Activated CD8-positive, alpha-beta memory T cell treated with anti-CD3 and anti-CD28 coated beads, Interleukin-2, amount 50 U/mL, for 24 hours (primary cell): ENCODE results near the gene P4HA2.

Source experiments
- DNase-seq: peaks from one replicate; pipeline ENCODE4 v3.0.0-alpha.2; 2020; ENCODE audit errors: extremely low read depth

Gene P4HA2

DNA sequence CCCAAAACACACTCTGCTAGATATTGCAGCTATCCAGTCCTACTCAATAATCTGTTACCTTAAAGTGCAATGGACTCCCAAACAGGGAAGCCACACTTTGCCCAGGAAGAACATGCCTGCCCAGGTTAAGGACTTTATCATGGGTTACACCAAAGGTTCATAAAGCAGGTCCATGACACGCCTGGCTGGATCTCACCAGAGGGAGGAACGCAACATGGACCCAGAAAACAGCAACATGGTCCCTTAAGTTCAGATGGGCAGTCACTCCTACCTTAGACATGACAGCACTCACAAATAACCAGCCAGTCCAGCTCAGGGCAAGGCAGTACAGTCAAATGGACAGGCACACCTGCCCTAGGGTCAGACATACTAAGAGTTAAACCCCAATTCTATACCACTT is 3.8 kb downstream of the P4HA2 start:
- no peak for DNase-seq

- DNase-seq, result no peak
Measured at GRCh38 chr5:132222649-132223038, 5.0 kb downstream of the P4HA2 start.

GRCh38 chr5:132221781-132222648 is 5.6 kb downstream of the P4HA2 start:
- DNase-seq, result no peak

- DNase-seq, result no peak
Measured at GRCh38 chr5:132220491-132220890, 7.2 kb downstream of the P4HA2 start.

GRCh38 chr5:132219981-132220380 is 7.7 kb downstream of the P4HA2 start:
- DNase-seq, result no peak

DNA sequence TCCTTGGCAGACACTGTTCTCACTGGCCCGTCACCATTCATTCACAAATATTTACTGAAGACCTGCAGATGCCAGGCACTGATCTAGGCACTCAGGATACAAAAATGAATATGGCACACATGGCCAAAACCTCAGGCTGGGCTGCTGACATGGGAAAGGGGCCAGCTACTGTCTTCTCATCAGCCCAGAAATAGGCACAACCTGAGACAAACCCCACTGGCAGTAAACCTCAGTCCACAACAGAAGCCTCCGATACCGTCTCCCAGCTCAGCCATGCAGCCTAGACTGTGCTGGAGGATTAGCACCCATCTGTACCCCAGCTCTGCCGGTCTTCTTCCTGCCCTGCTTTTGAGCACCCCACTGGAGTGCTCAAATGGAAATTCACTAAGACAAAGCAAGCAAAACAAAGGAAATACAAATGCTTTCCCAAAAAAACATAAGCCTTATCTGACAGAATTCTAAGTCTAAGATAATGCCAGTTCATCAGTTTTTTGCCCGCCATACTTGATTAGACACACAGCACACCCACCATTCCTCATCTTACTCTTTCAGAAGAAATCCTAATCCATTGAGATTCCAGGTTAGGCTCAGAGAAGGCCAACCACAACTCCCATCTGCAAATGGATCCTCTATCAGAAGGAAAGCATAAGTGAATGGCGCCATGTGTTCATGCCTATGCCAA is 8.2 kb downstream of the P4HA2 start:
- DNase-seq, result no peak

DNA sequence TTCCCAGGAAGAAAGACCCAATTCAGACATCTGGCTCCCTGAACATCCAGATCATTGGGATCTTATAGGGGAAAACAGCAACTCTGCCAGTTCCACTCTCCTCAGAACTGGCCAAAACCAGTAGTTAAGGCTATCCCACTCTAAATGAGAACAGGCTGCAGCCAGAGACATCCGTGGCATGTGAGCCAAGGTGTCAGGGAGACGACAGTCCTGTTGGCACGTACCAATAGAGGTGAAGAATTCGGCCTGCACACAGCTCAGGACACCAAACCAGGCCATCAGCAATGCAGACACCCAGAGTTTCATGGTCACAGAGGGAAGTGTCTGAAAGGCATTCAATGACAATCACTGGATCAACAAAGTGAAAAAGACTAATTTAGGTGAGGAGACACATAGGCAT is 9.3 kb downstream of the P4HA2 start:
- no peak for DNase-seq

DNA sequence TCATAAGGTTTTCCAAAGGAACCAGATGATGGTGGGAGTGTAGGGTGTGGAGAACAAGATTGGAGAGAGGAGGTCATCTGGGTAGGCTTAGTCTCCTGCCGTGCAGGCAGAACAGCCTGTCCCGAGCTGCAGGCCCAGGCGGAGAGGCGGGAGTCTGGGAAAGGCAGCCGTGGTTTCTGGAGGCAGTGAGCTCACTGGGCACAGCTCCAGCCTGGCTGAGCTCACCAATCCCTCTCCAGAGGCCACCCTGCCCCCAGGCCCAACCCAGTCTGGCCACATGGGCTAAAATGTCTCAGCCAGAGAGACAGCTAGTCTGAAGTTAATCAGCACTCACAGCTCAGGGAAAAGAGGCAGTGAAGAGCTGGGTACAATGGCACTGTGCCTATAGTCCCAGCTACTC is 12.3 kb downstream of the P4HA2 start:
- no peak for DNase-seq

DNA sequence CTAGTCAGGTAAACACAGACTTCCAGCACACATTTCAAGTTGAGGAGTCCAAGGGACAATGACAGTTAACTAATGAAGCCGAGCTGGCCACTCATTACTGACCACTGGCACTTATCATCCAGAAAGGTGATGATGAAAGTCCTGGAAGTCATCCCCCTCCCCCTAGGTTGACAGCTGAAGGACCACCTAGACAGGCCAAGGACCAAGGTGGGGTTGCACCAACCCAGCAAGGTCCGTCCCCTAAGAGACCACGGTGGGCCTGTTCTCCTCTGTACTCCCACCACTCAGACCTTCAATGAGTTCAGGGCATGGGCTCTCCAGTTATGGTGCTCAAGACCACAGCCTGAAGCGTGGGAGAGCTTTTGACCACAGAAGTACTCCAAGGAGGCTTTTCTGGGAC is 13.2 kb downstream of the P4HA2 start:
- DNase-seq, result no peak

GRCh38 chr5:132213666-132214065 is 14.0 kb downstream of the P4HA2 start:
- no peak for DNase-seq

- no peak for DNase-seq
Measured at GRCh38 chr5:132211787-132212186, 15.9 kb downstream of the P4HA2 start.

DNA sequence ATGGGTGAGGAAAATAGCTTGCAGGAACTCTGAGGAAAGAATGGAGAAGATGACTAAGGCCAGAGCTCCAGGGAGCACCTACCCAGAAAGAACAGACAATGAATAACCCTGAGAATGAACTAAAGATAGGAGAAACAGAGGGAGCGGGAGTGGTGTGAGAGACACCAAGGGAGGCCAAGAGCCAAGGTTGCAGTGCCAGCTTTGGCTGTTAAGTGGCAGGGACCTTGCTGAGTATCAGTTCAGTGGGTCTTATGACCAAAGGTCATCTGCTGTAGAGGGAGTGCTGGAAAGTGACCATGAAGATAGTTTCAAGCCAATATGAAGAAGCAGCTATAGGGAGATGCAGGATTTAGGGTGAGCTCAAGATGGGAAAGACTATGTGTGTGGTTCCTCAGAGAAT is 16.7 kb downstream of the P4HA2 start:
- no peak for DNase-seq

DNA sequence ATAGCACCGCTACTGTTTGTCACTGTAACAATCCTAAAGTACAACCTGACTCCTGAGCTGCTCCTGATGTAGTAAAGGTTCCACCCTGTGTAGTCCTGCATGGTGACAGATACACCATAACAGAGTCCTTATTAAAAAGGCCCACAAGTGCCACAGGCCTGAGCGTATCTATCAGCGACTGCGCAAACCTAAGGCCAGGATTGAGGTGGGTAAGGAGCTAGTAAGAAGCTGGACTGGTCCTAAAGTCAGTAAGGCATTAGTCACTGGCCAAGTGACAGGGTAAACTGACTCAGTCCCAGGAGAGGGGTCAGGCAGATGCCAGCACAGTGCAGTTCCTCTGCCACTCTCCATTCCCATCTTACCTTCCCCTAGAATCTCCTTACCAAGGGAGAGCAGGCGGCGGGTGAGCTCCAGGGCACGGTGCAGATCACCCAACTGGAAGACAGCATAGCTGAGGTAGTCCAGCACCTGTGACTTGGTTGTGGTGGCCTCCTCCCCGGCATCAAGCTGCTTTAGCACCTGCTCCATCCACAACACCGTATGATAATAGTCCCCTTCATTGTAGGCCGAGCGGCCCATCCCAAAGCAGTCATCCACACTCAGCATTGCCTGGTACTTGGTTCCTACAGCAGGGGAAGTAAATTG is 17.6 kb downstream of the P4HA2 start:
- DNase-seq, result no peak

DNA sequence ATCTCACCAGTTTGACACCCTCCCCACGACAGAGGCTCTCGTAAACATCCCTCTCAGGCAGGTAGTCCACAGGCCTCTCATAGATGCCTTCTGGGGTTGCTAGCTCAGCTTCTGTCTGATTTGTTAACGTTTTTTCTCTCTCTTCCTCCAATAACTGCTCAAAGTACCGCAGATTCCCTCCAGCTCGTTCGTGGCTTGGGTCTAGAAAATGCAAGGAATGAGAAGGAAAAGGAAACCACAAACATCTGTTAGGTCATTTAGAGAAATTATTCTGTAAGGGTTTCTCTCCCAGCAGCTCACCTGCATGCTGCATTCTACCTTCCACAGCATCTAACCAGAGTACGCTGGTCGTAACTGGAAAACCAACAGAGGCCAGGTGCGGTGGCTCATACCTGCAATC is 18.5 kb downstream of the P4HA2 start:
- DNase-seq, result no peak

- no peak for DNase-seq
Measured at GRCh38 chr5:132207778-132208177, 19.9 kb downstream of the P4HA2 start.

DNA sequence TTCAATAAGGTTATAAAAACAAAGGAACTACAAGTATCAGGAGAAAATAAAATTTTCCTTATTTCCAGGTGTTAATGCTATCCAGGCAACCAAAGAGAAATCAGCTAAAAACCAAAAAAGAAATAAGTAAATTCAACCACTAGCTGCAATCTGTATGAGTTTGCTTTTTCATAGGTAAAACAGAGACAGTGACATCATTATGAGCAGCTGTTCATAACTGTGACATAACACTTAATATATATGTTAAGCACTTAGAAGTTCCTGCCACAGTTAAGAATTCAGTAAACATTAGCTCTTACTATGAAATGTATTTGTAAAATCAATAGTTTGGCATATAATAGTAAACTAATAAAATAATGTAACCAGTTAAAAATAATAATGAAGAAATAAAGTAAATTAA is 20.9 kb downstream of the P4HA2 start:
- no peak for DNase-seq

DNA sequence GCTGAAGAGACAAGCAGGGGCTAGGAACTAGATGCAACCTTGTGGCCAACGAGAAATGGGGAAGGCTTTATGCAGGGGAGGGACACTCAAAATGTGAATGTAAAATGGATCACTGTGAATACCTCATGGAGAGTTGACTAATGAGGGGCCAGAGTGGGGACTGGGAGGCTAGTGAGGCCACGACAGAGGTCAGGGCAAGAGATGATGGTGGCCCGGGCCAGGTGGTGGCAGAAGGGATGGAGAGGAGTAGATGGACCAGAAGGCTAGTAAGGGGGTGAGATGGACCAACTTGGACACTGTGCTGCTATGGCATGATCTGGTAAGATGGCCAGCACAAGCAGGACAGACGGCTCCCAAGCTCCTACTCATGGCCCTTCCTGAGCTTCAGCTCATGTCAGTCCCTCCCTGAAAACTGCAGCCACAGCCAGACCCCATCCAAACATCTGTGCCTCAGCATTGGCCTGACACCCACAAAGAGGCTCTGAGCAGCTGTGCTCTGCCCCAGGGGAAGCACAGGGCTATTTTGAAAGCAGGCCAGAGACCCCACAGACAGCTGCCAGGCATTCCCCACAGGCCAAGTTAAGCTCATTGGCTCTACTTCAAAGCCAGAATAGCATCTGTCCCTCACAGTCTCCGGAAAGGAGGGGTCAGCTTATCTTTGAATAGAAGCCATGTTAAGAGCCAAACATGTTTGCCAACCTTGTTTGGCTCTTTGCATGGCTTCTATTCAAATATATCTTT is 22.1 kb downstream of the P4HA2 start:
- DNase-seq, result no peak

GRCh38 chr5:132204371-132205135 is 23.1 kb downstream of the P4HA2 start:
- no peak for DNase-seq

- DNase-seq, result no peak
Measured at GRCh38 chr5:132203916-132204315, 23.7 kb downstream of the P4HA2 start.

- no peak for DNase-seq
Measured at GRCh38 chr5:132203464-132203818, 24.2 kb downstream of the P4HA2 start.

DNA sequence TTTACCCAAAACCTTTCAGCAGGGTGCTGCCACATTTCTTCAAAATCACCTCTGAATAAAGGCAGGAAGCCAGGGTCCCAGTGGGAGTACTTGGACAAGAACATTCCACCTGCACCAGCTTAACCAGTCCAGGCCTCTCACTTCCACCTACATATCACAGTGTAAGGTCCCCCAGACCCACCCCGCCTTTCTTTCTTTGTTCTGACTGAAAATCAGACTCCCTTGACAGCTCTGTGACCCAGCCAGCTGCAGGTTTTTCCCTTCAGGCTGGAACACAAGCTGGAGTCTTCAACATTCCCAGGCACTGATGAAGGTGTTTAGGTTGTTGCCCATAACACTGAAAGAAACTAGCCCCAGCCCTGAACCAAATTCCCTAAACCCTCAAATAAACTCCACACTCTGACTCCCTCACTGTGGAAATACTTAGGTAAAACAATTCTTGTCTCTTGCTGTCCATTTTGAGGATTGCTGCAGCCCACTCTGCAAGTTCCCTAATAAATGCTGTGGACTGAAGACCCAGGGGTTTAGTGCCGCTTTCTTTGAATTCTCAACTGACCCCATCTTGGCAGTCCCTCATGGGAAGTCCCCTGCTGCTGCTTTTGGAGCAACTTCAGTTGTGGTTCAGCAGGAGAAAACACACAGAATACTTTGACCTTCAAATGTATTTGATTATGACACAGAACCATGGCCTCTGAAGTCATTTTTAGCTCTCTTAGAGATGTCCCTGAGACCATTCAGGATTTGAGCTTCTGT is 24.8 kb downstream of the P4HA2 start:
- DNase-seq, result no peak
